ENCODE results near the gene DNAI4.

DNAI4 gene

GRCh38 chr1:66778969-66779368 lies 145.7 kb downstream of the DNAI4 start:
- TF ChIP-seq, protein P1, sequence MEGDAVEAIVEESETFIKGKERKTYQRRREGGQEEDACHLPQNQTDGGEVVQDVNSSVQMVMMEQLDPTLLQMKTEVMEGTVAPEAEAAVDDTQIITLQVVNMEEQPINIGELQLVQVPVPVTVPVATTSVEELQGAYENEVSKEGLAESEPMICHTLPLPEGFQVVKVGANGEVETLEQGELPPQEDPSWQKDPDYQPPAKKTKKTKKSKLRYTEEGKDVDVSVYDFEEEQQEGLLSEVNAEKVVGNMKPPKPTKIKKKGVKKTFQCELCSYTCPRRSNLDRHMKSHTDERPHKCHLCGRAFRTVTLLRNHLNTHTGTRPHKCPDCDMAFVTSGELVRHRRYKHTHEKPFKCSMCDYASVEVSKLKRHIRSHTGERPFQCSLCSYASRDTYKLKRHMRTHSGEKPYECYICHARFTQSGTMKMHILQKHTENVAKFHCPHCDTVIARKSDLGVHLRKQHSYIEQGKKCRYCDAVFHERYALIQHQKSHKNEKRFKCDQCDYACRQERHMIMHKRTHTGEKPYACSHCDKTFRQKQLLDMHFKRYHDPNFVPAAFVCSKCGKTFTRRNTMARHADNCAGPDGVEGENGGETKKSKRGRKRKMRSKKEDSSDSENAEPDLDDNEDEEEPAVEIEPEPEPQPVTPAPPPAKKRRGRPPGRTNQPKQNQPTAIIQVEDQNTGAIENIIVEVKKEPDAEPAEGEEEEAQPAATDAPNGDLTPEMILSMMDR (IDR thresholded peaks at IDR 0.05; ENCODE audit: control insufficient read depth, extremely low read depth, insufficient read depth): no peak
- no peak for DNase-seq (ENCODE audit: low read depth)
- H3K4me3 ChIP-seq (ENCODE audit: low read depth, low read length): no peak overlapping the region

- no peak for DNase-seq (ENCODE audit: low read depth)
- TF ChIP-seq, protein P1 (IDR thresholded peaks at IDR 0.05; ENCODE audit: control insufficient read depth, extremely low read depth, insufficient read depth): no peak
- H3K4me3 ChIP-seq (ENCODE audit: low read depth, low read length): no peak overlapping the region
These were observed 146.4 kb downstream of the DNAI4 start for GRCh38 chr1:66778266-66778665.

DNA sequence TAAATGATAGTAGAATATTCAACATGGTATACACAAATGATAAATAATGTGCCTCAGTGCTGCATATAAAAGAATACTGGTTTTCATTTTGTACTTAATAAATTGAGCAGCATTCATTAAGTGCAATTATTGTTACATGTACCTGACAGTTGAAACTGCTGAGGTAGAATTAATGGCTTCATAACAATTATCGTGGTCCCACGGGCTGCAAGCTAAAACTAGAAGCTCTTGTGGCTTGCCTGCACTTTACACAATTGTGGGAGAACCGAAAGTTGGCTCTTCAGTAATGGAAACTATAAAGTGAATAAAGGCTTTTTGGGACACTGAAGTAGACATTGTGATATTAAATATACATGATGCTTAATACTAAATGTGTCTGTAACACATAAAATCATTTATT lies 146.8 kb downstream of the DNAI4 start:
- DNase-seq (ENCODE audit: low read depth): no peak
- TF ChIP-seq, protein P1 (IDR thresholded peaks at IDR 0.05; ENCODE audit: control insufficient read depth, extremely low read depth, insufficient read depth): no peak

DNA sequence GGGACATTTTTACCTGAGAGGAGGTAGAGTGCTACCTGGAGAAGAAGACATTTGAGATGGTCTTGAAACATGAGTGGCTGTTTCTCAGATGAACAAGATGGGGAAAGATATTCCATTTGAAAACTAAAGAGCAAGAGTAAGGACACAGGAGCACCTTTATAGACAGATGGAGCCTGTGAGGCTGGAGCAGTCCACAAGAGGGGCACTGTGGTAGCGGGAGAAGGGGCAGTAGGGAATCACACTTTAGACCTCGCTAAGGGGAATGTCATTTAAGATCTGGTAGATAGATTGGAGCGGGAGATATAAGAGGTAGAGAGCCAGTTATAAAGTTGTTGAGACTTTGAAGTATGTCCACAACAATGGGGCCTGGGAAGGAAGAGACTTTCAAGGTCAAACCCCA lies 149.0 kb downstream of the DNAI4 start:
- TF ChIP-seq, protein P1 (IDR thresholded peaks at IDR 0.05; ENCODE audit: control insufficient read depth, extremely low read depth, insufficient read depth): no peak
- no peak for DNase-seq (ENCODE audit: low read depth)
- H3K4me3 ChIP-seq (ENCODE audit: low read depth, low read length): no peak overlapping the region

More for the DNA sequence above, 146.8 kb downstream of the DNAI4 start:
- H3K4me3 ChIP-seq (ENCODE audit: low read depth, low read length): no peak overlapping the region

DNA sequence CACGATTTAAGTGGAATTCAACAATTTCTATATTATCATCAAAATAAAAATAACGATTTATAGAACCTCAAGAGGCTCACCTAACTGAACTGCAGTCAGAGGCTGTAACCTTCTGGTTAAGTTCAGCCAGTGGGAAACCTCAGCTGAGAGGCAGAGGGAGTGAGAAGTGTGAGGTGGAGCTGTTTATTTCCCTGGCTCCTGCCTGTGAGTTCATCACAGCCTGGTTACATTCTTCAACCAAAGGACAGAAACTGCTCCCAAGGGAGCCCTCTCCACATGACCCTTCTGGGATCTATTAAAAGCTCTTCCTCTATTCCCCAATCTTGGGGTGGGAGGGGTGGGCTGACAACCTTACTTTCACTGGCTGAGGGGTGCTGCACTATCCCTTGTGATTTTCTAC lies 150.2 kb downstream of the DNAI4 start:
- H3K4me3 ChIP-seq (ENCODE audit: low read depth, low read length): no peak overlapping the region
- DNase-seq (ENCODE audit: low read depth): no peak
- TF ChIP-seq, protein P1 (IDR thresholded peaks at IDR 0.05; ENCODE audit: control insufficient read depth, extremely low read depth, insufficient read depth): no peak

- no peak for DNase-seq (ENCODE audit: low read depth)
- H3K4me3 ChIP-seq (ENCODE audit: low read depth, low read length): no peak overlapping the region
- TF ChIP-seq, protein P1 (IDR thresholded peaks at IDR 0.05; ENCODE audit: control insufficient read depth, extremely low read depth, insufficient read depth): no peak
These were observed 151.4 kb downstream of the DNAI4 start for GRCh38 chr1:66773227-66773626.

- H3K4me3 ChIP-seq (ENCODE audit: low read depth, low read length): no peak overlapping the region
- no peak for DNase-seq (ENCODE audit: low read depth)
- TF ChIP-seq, protein P1 (IDR thresholded peaks at IDR 0.05; ENCODE audit: control insufficient read depth, extremely low read depth, insufficient read depth): no peak
These were observed 154.0 kb downstream of the DNAI4 start for GRCh38 chr1:66770694-66771093.
